HG03135 (cell line): ENCODE data around the gene LIMS2.

Experiments used
- ATAC-seq: cut with Tn5 transposase; IDR thresholded peaks from one replicate; pipeline ENCODE4 v1.9.1; 2021; ENCODE audit warnings: mild to moderate bottlenecking, moderate library complexity; ENCODE audit not compliant: unreplicated experiment

Gene LIMS2

DNA sequence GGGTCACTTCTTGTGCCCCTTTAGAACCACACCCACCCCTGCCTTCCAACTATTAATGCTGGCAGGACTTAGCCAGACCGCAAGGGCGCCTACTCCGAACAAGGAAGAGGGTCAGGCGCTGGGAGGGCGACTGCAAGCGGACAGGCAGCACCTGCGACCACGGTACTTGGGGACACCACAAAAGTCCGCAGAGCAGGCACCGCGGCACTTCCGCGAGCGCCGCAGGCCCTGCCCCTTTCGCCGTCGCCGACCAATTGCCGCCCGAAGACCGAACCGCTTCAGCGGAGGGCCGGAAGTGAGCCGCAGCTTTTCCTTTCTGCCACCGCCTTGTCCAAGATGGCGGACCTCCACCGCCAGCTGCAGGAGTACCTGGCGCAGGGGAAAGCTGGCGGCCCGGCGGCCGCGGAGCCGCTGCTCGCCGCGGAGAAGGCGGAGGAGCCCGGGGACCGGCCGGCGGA is 25.9 kb upstream of the LIMS2 start, which contains the start of gene SFT2D3:
SFT2D3 (plus strand) TSS at position 305 of the 458 bp plus-strand sequence; CDS start at position 337, 32 bp downstream.
- ATAC-seq = peak; percentile 65

DNA sequence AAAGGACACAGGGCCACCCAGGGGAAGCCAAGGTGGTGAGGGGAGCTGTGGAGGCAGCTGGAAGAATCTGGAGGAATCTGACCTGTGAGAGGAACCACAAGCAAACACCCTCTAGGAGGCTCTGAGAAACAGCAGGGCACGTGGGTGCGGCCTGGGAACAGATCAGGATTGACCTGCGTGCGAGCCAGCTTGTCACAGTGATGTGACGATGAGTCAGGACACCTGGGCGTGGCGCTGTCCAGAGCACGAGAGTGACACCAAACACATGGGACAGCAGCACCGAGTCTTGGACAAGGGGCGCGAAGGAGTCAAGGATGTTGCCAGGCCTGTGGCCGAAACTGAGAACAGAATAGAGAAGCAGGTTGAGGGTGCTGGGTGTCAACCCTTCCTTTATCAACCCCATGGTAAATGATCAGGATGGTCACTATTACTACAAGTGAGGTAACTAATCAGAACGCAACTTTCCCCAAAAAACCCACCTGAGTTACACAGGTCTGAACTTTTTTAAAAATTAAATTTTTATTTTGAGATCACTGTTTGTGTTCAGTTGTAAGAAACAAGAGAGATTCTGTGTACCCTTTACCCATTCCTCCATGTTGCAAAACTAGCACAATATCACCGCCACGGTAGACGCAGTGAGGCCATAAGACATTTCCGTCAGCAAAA is 25.3 kb upstream of the LIMS2 start:
- ATAC-seq = peak; percentile 50

DNA sequence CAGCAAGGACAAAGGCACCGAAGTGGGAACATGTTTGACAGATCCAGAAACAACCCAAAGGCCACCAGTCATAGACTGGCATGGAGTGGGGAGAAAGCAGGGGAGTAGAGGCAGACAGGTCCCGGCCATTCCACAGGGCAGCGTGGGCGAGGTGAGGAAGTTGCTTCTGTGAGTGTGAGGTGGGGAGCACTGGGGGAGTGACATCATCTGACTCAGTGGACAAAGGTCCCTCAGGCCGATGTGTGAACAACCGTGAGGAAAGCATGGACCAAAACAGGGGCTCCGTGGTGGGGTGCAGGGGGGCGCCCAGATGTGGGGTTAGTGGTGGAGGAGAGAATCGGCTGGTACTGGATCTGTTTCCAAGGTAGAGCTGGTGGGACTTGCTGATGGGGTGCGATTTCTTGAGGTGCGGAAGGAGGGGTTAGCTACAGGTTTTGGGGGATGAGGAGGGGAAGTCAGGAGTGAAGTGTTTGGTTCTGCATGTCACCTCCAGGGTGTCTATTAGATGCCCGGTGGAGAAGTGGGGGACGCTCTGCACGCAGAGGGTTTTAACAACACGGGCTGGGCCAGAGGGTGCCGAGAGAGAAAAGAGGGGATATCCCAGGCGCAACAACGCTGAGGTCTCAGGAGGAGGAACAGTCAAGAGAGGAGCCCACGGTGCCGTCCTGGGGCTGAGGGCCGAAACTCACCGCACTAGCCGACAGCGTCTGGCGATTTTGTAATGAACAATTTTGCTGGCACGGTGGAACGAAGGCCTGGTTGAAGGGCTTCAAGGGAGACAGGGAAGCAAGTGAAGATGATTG is 23.4 kb upstream of the LIMS2 start:
- ATAC-seq = no peak

DNA sequence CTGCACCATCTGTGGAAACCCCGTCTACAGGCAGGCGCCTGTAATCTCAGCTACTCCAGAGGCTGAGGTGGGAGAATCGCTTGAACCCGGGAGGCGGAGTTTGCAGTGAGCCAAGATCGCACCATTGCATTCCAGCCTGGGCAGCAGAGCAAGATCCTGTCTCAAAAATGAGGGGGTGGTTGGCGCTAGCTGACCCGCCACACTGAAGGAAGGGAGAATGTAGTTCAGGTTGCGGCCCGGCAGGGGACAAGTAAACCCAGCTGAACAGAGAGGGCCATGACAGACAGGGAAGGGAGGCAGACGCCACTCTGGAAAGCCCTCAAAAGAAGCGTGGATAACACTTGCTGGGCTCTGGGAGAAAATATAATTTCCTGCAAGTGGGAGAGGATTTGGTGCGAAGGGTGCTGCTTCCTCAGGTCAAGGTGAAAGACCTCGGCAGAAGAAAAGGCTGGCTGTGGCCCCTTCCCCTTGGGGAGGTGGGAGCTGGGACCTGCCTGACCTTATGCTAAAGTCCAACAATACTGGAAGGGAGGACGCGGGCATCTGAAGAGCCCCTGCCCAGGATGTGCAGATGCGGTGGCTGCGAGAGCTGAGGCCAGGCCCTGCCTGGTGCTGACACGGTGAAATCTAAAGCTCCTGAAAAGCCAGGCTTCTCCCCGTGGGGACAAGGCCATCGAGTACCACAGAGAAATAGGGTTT is 22.3 kb upstream of the LIMS2 start:
- ATAC-seq = no peak

DNA sequence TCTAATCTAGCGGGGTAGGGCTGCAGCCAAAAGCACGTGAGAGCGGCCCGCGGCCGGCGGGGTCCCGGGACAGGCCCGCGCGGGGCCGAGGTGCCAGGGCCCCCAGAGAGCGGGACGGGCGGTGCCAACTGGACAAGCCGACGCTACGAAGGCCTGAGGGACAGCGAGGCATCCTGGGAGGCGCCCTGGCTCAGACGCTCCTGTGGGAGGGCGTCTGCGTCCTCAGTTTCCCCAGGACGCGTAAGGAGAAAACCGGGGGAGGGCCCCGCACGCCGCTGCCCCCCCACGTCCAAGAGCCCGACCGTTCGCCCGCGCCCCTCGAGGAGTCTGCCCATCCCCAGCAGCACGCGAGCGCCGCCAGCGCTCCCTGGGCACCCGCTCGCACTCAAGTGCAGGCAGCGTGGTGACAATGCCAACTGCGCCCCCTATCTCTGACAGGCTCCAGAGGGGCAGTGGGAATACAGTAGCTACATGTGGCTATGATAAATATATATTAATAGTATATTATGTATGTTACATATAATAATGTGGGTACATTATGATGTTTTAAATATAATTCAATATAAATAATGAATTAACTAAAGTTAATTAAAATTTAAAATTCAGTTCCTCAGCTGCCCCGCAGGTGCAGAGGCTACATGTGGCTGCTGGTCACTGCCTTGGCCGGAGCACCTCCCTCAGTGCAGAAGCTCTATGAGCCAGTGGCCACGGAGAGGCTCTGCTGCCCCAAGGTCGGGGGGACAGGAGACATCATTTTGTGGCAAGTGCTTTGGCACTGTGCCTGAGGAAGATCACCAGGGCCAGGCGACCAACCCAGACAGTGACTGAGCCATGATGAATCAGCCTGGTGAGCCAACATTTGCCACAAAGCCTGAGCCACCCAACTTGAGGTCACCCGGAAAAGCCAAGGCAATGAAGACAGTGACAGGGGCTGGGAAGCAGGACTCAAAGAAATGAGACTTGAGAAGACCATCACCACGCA is 20.5 kb upstream of the LIMS2 start:
- ATAC-seq = no peak

DNA sequence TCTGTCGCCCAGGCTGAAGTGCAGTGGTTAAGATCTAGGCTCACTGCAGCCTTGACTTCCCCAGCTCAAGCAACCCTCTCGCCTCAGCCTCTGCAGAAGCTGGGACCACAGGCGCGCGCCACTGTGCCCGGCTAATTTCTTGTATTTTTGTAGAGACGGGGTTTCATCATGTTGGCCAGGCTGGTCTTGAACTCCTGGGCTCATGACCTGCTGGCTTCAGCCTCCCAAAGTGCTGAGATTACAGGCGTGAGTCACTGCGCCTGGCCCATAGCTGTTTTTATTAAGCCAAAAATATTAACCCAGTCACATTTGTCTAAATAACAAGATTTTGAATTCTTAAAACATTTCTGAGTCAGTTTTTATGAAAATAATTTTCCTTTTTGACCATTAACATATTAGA is 19.7 kb upstream of the LIMS2 start:
- no peak for ATAC-seq

DNA sequence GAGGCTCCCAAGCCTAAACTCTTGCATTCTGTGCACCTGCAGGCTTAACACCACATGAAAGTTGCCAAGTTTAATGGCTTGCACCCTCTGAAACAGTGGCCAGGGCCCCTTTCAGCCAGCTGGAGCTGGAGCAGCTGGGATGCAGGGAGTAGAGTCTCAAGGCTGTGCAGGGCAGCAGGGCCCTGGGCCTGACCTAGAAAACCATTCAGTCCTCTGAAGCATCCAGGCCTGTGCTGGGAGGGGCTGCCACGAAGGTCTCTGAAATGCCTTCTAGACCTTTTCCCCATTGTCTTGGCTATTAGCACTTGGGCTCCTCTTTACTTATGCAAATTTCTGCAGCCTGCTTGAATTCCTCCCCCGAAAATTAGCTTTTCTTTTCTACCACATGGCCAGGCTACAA is 15.4 kb upstream of the LIMS2 start:
- no peak for ATAC-seq

DNA sequence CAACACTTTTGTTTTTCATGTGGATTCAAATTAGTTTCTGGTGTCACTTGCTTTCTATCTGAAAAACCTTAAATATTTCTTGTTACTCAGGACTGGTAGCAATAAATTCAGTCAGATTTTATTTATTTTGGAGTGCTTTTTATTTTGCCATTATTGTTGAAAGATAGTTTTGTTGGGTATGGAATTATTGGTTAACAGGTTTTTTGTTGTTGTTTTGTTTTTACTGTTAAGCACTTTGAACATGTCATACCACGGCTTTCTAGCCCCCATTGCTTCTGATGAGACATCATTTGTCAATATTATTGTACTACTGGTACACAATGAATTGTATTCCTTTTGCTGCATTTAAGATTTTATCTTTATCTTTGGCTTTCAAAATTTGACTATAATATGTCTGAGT is 13.1 kb upstream of the LIMS2 start:
- ATAC-seq = no peak

DNA sequence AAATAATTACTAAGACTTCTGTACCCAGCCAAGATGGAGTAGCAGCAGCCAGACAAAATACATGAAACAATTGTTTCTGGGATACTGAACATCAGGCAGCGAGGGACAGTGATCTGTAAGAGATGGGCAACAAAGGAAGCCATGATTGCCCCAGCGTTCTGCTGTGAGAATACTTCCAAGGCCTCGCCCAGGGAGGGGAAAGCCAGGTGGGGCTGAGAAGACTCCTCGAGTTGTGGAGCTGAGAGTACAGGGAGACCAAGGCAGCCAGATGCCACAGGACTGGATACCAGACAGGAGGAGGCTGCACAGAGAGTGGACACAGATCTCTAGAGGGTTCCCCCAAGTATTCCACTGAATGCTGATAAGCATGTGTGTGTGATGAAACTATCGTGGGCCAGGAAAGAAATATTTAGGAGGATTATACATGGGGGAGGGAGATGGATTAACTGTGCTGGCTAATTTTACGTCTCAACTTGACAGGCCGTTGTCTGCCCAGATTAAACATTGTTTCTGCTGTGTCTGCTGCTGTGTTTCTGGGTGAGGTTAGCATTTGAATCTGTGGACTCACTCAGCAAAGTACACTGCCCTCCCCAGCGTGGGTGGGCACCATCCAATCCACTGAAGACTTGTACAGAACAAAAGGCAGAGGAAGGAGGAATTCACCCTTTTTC is 10.2 kb upstream of the LIMS2 start:
- no peak for ATAC-seq

DNA sequence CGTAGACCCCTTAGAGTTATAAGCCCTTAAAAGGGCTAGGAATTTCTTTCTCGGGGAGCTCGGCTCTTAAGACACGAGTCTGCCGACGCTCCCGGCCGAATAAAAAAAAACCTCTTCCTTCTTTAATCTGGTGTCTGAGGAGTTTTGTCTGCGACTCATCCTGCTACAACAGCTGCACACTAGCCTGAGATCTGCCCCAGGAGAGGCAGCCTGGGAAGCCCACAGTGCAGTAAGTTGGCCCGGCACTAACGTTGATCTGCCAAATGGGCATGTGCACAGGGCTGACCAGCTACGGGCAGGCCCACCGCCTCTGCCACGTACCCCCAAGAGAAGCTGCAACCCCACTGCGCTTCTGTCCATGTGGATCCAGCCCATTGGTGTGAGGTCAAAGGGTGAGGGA is 8.4 kb upstream of the LIMS2 start:
- no peak for ATAC-seq

DNA sequence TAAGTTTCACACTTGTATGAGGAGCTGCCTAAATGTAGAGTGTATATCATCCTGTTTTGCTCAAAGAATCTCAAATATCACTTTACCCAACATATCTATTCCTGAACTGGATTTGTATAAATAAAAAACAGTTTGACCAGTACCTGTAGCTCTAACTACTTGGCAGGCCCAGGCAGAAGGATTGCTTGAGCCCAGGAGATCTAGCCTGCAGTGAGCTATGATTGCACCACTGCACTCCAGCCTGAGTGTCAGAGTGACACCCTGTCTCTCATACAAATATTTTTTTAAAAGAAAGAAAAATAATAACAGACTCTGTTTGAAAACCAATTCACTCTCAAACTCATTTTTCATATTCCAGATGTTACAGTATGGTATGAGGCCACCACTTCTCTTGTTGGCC is 7.7 kb upstream of the LIMS2 start:
- ATAC-seq = no peak

DNA sequence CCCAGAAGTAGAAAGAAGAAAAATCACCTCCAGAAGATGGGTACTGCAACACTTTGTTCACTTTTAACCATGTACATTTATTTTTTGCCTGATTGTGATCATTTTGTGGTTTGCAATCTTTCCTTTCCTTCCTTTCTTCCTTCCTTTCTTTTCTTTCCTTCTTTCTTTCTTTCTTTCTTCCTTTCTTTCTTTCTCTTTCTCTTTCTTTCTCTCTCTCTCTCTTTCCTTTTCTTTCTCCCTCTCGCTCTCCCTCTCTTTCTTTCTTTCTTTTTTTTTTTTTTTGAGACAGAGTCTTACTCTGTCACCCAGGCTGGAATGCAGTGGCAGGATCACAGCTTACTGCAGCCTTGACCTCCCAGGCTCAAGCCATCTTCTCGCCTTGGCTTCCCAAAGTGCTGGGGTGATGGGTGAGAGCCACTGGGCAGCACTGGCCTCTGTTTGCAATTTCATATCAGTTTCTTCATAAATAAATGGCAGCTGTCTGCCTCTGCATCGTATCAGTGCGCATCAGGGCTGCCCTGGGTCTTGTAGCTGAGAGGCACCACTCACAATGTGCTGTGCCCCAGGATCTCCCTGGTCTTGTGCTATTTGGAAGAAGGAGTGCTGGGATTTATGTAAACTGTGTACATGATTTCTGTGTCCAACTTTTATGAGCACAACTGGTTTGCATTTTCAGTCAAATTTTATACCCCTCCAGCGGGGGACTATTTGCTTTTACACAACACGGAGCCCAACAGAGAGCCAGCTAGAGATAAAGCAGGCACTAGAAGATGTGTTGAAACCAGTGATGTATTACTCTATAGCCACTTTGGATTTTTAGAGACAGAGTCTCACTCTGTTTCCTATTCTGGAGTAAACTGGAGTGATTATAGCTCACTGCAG is 6.9 kb upstream of the LIMS2 start:
- ATAC-seq = no peak

DNA sequence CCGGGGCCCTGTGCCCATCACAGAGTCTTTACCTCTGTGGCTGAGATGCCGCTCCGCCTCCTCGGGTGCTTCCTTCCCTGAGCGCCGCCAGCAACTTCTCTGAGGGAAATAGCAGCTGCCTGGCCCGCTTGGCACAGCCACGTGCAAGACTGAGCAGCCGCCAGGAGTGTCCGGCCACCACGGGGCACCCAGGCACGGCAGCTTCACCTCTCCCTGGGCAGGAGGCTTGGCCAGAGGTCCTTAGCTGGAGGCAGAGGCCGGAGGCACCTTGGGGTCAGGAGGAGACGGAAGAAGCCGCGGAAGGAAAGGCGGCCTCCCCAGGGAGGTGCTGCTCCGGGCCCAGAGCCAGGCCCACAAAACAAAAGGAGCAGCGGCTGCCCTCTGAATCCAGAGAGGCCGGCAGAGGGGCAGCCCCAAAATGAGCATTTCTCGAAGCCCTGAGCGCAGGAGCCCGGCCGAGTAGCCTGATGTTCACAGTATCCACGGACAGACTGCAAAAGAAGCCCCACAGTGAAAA is 6.0 kb upstream of the LIMS2 start:
- no peak for ATAC-seq

DNA sequence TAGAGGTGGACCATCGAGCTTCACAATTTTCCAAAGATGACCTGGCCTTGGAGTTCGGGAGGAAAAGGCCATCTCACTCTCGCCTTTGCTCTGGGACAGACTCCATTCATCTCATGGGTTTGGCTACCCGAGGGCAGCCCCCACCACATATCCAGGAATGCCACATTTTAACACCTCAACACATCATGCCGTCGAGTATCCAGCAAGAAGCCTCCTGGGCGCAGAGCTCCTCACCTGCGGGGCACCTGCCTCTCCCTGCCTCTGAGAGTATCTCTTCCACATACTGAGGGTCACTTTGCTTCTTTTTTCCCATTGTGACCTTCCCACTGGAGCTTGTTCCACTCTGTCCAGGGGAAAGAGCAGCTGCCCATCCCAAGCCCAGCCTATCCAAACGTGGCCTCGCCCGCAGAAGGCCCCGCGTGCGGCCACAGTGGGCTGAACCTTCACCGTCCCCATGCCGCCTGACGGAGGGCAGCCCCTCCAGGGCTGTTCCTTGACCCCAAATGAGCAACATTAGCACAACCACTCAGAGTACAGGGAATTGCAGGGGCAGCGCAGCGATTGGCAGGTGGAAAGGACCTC is 5.5 kb upstream of the LIMS2 start:
- ATAC-seq = no peak

DNA sequence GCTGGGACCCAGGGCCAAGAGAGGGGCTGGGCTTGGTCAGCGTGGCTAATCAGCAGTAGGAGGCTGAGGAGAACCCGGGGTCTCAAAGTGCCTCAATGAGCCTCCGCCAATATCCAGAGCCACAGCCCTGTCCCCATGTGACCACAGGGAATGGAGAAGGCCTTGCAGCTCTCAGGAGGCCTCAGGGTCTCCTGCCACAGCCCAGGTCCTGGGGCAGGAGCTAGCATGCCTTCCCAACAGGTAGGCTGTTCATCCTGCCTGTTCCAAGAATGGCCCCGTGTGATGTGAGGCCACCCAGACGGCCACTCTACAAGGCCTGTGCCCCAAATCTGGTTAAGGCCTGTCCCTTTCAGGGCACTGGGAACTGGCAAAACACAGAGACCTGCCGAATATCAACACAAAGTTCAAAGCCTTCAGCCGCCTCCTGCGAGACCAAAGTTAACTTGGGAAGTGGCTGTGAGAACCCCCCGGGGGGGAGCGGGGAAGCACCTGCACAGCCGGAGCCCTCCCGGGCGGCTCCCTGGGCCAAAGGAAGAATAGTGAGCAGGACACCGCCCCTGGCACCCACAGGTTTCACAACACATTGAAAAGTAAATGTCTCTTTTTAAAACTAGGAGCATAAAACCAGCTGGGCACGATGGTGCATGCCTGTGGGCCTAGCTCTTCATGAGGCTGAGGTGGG is 4.5 kb upstream of the LIMS2 start:
- ATAC-seq = no peak

DNA sequence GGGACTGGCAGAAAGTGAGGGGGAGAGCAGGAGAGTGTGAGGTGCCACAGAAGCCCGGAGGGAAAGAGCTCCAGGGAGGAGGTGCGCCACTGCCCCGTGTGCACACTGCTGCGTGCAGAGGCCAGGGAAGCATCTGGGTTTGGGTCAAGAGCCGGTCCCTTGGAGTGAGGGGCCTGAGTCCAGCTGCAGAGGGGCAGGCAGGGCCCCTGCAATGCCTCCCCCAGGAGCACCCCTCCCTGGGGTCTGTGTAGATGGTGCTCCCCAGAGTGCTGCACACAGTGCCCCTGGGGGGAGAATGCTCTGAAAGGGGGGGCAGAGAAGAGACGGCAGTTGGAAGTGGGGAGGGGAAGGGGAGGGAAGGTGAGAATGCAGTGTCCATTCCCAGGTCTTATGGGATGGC is 3.7 kb upstream of the LIMS2 start:
- ATAC-seq = no peak

DNA sequence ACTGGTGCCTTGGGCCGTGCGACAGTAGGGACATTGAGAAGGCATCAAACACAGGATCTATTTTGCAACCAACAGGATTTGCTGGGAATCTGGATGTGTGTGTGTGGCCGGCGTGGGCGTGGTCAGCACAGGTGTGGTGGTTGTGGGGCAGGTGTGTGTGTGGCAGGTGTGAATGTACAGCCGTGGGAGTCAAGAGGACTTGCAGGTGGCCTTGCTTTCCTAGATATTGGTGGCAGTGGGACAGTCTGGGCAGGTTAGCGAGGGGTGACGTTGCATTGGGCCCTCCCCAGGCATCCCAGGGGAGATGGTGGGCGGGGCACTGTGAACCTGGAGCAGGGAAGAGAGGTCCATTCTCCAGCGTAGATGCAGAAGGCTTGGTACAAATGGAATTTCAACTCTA is 3.2 kb upstream of the LIMS2 start:
- no peak for ATAC-seq

DNA sequence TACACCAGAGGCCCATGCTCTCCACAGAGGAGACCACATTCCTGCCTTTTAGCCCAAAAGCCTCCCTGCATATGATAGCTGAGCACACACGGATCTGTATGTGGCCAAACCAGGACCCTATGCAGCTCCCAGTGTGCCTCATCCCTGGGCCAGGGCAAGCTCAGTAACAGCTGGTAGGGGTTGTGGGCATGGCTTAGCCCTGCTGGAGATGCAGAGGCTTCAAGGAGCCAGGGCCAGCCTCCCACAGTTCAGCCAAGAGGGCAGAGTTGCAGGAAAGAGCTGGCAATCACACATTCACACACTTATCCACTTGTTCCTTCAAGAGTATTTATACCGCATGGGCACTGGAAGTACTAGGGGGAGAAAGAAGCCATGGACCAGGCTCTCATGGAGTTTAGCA is 1.6 kb upstream of the LIMS2 start:
- ATAC-seq = no peak
